Measurements from ENCODE around the gene SFRP5.

DNA sequence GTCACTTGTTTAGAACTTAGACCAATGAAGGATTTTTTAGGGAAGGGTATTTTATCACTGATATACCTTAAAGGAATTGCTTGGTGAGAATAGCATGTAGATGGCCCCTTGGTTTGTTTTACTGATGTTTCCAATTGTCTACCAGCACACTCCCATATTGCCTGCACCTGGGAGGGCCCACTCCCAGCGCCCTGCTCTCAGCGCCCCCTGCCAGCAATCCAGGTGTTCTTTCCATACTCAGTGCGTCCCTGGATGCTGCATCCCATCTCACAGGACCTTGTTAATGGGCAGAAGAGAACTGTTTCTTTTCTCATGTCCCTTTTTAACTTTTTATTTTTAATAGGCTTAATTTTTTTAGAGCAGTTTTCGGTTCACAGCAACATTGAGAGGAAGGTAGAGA, 24.1 kb upstream of the SFRP5 start:
- TF ChIP-seq CTCF (IDR thresholded peaks at IDR 0.05 in 2 of 3, conservative IDR thresholded peaks at IDR 0.05 in 1 of 3; ENCODE audit: control insufficient read depth in 2 of 3, extremely low read depth in 1 of 3, insufficient read depth in 1 of 3, low read depth in 3 of 3, low read length in 3 of 3) (no peak), MAX (IDR thresholded peaks at IDR 0.05; ENCODE audit: low read depth, low read length) (no peak), ATF2 (IDR thresholded peaks at IDR 0.05; ENCODE audit: low read length) (no peak), E2F4 (IDR thresholded peaks at IDR 0.05; ENCODE audit: low read depth, low read length) (no peak)
